Endodermal cell (in vitro differentiated cells): ENCODE data around the gene F11R. TPM values are rescaled to one million over a fixed set of nuclear protein-coding genes. Genes with fewer than 3 reads are reported as not detected.

Source experiments
- DNase-seq: peaks from one replicate; pipeline ENCODE4 v3.0.0-alpha.2; 2017
- H3K27ac ChIP-seq: 2 replicates; pipeline ENCODE4 v1.5.1; 2013; ENCODE audit warnings: mild to moderate bottlenecking, low read depth, low read length, moderate library complexity
- H3K27me3 ChIP-seq: 2 replicates; pipeline ENCODE4 v1.6.1; 2013; ENCODE audit warnings: mild to moderate bottlenecking, low read length, moderate library complexity; ENCODE audit not compliant: insufficient read depth, control insufficient read depth, poor library complexity, severe bottlenecking
- H3K36me3 ChIP-seq: 2 replicates; pipeline ENCODE4 v1.7.0; 2013; ENCODE audit warnings: mild to moderate bottlenecking, low read length, moderate library complexity; ENCODE audit not compliant: control insufficient read depth, insufficient read depth
- H3K4me1 ChIP-seq: one replicate; pipeline ENCODE4 v1.7.0; 2013; ENCODE audit warnings: low read length; ENCODE audit not compliant: control insufficient read depth, insufficient read depth
- H3K4me3 ChIP-seq: 2 replicates; pipeline ENCODE4 v1.5.1; 2013; ENCODE audit warnings: mild to moderate bottlenecking, low read length, moderate library complexity
- H3K9ac ChIP-seq: 2 replicates; pipeline ENCODE4 v1.6.1; 2013; ENCODE audit warnings: mild to moderate bottlenecking, low read length, moderate library complexity; ENCODE audit not compliant: poor library complexity, severe bottlenecking; ENCODE audit errors: extremely low read depth
- H3K9me3 ChIP-seq: 2 replicates; pipeline ENCODE4 v1.6.1; 2013; ENCODE audit warnings: mild to moderate bottlenecking, low read length, moderate library complexity; ENCODE audit not compliant: control insufficient read depth
- H3K27ac Mint-ChIP-seq: 2 replicates; pipeline ENCODE4 v1.8.0; 2020; ENCODE audit warnings: mixed read lengths
- H3K27me3 Mint-ChIP-seq: 2 replicates; pipeline ENCODE4 v1.8.0; 2021; ENCODE audit warnings: mild to moderate bottlenecking, mixed read lengths; ENCODE audit not compliant: insufficient read depth
- H3K36me3 Mint-ChIP-seq: 2 replicates; pipeline ENCODE4 v1.8.0; 2020; ENCODE audit warnings: low read depth, mixed read lengths
- H3K4me1 Mint-ChIP-seq: 2 replicates; pipeline ENCODE4 v1.8.0; 2020; ENCODE audit warnings: mixed read lengths
- H3K4me3 Mint-ChIP-seq: 2 replicates; pipeline ENCODE4 v1.8.0; 2020; ENCODE audit warnings: mild to moderate bottlenecking, moderate library complexity, mixed read lengths
- H3K9me3 Mint-ChIP-seq: 2 replicates; pipeline ENCODE4 v1.8.0; 2020; ENCODE audit warnings: mild to moderate bottlenecking, mixed read lengths
- CTCF ChIP-seq: fragments of 200-600 bp; sonication (generic); conservative IDR thresholded peaks from 2 replicates; pipeline ENCODE4 v1.5.0; 2021; ENCODE audit warnings: antibody characterized with exemption, mild to moderate bottlenecking
- WGBS, 2 experiments: methylation state at CpG; one replicate each; pipeline versions ENCODE4 v1.1.5 to v1.1.7; 2013; ENCODE audit warnings: missing lambda C conversion rate in 2 of 2, mixed read lengths in 1 of 2; ENCODE audit not compliant: insufficient coverage in 1 of 2, insufficient read length in 1 of 2; 5-methylcytosine and 5-hydroxymethylcytosine counted together
- long read RNA-seq, 4 experiments: library from polyadenylated mRNA in 2 of 4; library from RNA in 1 of 4; library from capped mRNA in 1 of 4; stranded (forward) in 3 of 4; unstranded in 1 of 4; transcript quantifications; one replicate each; pipeline ENCODE4 v2.0.0, GENCODE V29; 2020 to 2021; ENCODE audit warnings: inconsistent platforms in 1 of 4
- polyA plus RNA-seq, 2 experiments: library from polyadenylated mRNA; stranded (reverse); fragments of 50-300 nt; gene quantifications; one replicate each; pipeline ENCODE4 v1.2.3, GENCODE V29; 2013
- total RNA-seq, 2 donors: library from RNA; stranded (reverse); fragmentation: NEBNext Ultra II Directional in 1 of 2; extraction: Animal tissue kit (Norgen Biotek cat#: 25700) in 1 of 2; gene quantifications; 2 replicates in 1 of 2; 3 replicates in 1 of 2; pipeline ENCODE4 v1.2.1, GENCODE V29; 2021

Gene F11R
- total RNA-seq = 100 to 1,000 TPM; 190 to 226 TPM
- polyA plus RNA-seq (2013, experiment 1 of 2) = 59.3 TPM
- 61.6 TPM for polyA plus RNA-seq (2013, experiment 2 of 2)
- long read RNA-seq, experiment 1, partial matches to known transcripts = 0 of 30 reads
- long read RNA-seq, experiment 1, other reads (novel, unspliced or antisense) = 30 of 30 reads
- long read RNA-seq, experiment 2, partial matches to known transcripts = 0 of 38 reads
- long read RNA-seq, experiment 2, other reads (novel, unspliced or antisense) = 38 of 38 reads
- long read RNA-seq, experiment 3, partial matches to known transcripts = 3 of 39 reads
- long read RNA-seq, experiment 3, other reads (novel, unspliced or antisense) = 36 of 39 reads
- long read RNA-seq, experiment 4, partial matches to known transcripts = 0 of 7 reads
- long read RNA-seq, experiment 4, other reads (novel, unspliced or antisense) = 7 of 7 reads

GRCh38 chr1:161020509-161021164 lies at the start of gene F11R:
Gene F11R (minus strand): TSS chr1:161021152. CDS start chr1:161021073, 79 bp downstream.
- Mint-ChIP-seq H3K36me3 (peaks cover 8% of the 10 kb centered on the region), H3K4me1 (peaks cover 40% of the 10 kb centered on the region), H3K4me3 (peak within 1 kb of the TSS; percentile 99), H3K27me3 (no peaks in the 10 kb centered on the region), H3K27ac (peak within 1 kb of the TSS; percentile 100), H3K9me3 (no peaks in the 10 kb centered on the region)
- Histone ChIP-seq H3K9me3 (no peaks in the 10 kb centered on the region), H3K27ac (peak within 1 kb of the TSS; percentile 63), H3K36me3 (no peaks in the 10 kb centered on the region), H3K4me1 (peaks cover 7% of the 10 kb centered on the region), H3K4me3 (peak within 1 kb of the TSS; percentile 98), H3K9ac (peak within 1 kb of the TSS; percentile 96), H3K27me3 (no peaks in the 10 kb centered on the region)
- peak; percentile 63 for TF ChIP-seq CTCF
- DNase-seq = peak; percentile 89
- WGBS, 2 experiments = 0% methylated on average over 21 to 36 of the region's 36 CpGs

- Histone ChIP-seq H3K4me3 (no peak within 1 kb of the TSS), H3K27ac (no peak within 1 kb of the TSS), H3K4me1 (no peaks in the 10 kb centered on the region), H3K36me3 (no peaks in the 10 kb centered on the region), H3K9me3 (no peaks in the 10 kb centered on the region), H3K9ac (no peak within 1 kb of the TSS), H3K27me3 (no peaks in the 10 kb centered on the region)
- 91 to 95% methylated on average over 6 to 9 of the region's 9 CpGs for WGBS, 2 experiments
- peaks cover 11% of the 10 kb centered on the region for H3K4me1 Mint-ChIP-seq
- no peaks in the 10 kb centered on the region for H3K36me3 Mint-ChIP-seq
- no peak within 1 kb of the TSS for H3K4me3 Mint-ChIP-seq
- no peaks in the 10 kb centered on the region for H3K27me3 Mint-ChIP-seq
- H3K27ac Mint-ChIP-seq = no peak within 1 kb of the TSS
- DNase-seq = peak; percentile 70
- TF ChIP-seq CTCF = no peak
- H3K9me3 Mint-ChIP-seq = no peaks in the 10 kb centered on the region
Observed at GRCh38 chr1:161069731-161070270, 48.8 kb upstream of the F11R start, which contains the start of gene ARHGAP30. Gene ARHGAP30 (minus strand): TSS chr1:161069891. CDS start chr1:161069624, 267 bp downstream.

- 87% methylated on average over 3 to 9 of the region's 9 CpGs for WGBS, 2 experiments
- DNase-seq = no peak
- Mint-ChIP-seq H3K36me3 (no peaks in the 10 kb centered on the region), H3K4me3 (no peak overlapping the region), H3K9me3 (no peaks in the 10 kb centered on the region), H3K27ac (no peak overlapping the region), H3K27me3 (no peaks in the 10 kb centered on the region), H3K4me1 (peaks cover 8% of the 10 kb centered on the region)
- Histone ChIP-seq H3K9ac (no peak overlapping the region), H3K27me3 (no peaks in the 10 kb centered on the region), H3K4me3 (no peak overlapping the region), H3K4me1 (no peaks in the 10 kb centered on the region), H3K27ac (no peak overlapping the region), H3K9me3 (no peaks in the 10 kb centered on the region), H3K36me3 (no peaks in the 10 kb centered on the region)
- TF ChIP-seq CTCF = no peak
Observed at GRCh38 chr1:161069241-161069640, 48.3 kb upstream of the F11R start.
